C1 segment of cervical spinal cord (tissue), 14 donors: ENCODE results near the gene ZNF358.
"Not testable (repeated sequence)": the region's sequence is repeated elsewhere in the genome, so short reads cannot be mapped to it uniquely, and the experiment has no call there.

Source experiments
- DNase-seq, 14 donors: peaks; one replicate each; lab custom pipeline; 2025; lab: John Stamatoyannopoulos, UW

ZNF358 gene

DNA sequence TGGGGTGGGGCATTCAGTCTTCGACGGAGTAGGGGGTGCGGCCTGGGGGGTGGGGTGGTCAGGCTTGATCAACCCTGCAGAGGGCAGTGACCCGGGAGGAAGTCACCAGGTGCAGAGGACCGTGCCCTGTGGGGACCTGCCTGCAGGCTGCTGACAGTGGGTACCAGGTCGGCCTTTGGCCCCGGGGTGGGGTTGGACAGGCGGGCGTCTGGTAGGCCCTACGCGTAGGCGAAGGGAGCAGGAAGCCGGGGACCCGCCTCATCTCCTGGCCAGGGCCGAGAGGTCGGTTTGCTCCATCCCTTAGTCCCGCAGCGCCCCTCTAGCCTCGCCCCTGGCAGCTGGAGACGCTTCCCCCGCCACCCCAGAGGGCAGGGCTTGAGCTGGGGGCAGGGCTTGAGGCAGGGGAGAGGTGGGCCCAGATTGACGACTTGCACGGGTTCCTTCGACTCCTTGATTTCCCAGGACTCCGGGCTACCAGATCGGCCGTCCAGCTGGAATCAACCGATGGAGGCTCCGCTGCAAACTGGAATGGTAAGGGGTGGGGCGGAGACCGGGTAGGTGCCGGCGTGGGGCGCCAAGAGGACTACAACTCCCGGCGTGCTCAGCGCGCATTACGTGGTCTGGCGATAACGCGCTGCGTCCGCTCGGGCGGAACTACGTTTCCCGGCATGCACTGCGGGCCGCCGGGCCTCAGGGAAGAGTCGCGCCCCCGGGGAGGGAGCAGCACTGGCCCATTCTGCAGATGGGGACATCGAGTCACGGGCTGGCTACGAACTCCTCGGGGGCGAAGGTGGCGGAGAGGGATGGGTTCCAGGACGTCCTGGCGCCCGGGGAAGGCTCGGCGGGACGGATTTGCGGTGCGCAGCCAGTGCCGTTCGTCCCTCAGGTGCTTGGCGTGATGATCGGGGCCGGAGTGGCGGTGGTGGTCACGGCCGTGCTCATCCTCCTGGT lies 19.4 kb downstream of the ZNF358 start, which contains the start of gene PNPLA6:
PNPLA6 (plus strand) TSS at position 671 of the 951 bp plus-strand sequence; CDS start at position 743, 72 bp downstream.
- DNase-seq: peak; percentile 57 to 97 (median 91)

DNA sequence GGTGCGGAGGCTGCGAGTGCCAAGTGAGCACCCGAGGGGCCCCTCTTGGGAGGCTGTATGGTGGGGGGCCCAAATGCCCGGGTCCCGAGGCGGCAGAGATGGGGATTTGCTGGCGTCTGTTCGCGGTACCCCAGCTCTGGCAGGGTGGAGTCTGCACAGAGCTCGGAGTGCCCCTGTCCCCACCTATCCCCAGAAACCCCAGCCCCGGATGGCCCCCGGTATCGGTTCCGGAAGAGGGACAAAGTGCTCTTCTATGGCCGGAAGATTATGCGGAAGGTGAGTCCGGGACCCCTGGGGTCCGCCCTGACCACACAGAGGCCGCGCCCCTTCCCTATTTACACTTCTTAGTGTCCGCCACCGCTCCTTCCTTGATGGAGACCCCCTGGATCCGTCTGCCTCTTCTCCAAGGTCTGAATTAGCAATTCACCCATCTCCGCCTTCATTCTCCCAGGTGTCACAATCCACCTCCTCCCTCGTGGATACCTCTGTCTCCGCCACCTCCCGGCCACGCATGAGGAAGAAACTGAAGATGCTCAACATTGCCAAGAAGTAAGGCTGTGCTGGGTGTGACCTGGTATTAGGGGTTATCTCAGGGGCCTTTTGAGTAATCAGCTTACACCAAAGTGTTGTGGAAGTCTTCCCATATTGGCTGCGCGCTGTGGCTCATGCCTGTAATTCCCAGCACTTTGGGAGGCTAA lies 20.2 kb downstream of the ZNF358 start:
- DNase-seq: no peak

DNA sequence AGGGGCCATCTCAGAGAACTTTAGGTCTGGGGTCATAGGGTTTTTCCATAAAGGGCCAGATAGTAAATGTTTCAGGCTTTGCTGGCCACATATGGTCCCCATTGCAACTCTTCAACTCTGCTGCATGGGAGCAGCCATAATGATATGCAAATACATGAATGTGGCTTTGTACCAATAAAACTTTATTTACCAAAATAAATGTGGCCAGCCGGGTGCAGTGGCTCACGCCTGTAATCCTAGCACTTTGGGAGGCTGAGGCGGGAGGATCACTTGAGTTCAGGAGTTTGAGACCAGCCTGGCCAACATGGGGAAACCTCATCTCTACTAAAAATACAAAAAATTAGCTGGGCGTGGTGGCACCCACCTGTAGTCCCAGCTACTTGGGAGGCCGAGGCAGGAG lies 23.1 kb downstream of the ZNF358 start:
- DNase-seq: not testable (repeated sequence)

DNA sequence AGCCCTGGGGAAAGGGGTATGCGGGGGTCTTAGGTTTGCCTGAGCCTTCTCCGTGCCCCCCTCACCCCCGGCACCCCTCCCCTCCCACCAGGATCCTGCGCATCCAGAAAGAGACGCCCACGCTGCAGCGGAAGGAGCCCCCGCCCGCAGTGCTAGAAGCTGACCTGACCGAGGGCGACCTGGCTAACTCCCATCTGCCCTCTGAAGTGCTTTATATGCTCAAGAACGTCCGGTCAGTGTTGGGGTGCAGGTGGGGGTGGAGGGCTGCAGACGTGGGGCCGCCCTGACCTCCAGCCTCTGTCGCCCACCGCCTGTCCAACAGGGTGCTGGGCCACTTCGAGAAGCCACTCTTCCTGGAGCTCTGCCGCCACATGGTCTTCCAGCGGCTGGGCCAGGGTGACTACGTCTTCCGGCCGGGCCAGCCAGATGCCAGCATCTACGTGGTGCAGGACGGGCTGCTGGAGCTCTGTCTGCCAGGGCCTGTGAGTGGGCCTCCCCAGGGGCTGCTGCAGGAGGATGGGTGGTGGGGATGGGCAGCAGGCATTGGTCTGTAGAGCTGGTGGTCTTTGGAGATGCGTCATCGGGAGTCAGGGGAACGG lies 24.0 kb downstream of the ZNF358 start:
- no peak for DNase-seq

DNA sequence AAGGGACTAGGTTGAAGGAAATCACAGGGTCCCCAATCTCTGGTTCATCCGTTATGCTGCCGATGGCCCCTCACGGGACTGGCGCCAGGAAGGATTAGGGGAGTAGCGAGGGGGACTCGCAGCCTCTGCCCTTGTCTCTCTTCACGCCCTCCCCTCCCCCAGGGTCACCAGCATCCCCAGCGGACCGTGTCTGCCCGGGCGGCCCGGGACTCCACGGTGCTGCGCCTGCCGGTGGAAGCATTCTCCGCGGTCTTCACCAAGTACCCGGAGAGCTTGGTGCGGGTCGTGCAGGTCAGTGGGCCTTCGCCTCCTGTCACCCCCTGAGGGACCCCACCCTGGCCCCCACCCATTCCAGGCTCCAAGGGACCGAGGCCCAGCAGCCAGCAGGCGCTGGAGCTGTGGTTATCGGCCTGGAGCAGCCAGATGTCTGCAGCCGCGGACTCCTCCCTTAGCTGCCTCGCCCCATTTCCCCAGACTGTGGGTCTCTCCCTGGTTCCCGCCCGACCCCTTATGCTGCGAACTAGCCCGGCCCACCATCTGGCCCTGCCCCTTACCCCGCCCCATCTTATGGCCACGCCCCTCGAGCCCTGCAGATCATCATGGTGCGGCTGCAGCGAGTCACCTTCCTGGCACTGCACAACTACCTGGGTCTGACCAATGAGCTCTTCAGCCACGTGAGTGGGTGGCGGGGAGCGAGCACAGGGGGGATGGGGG lies 25.0 kb downstream of the ZNF358 start:
- no peak for DNase-seq

DNA sequence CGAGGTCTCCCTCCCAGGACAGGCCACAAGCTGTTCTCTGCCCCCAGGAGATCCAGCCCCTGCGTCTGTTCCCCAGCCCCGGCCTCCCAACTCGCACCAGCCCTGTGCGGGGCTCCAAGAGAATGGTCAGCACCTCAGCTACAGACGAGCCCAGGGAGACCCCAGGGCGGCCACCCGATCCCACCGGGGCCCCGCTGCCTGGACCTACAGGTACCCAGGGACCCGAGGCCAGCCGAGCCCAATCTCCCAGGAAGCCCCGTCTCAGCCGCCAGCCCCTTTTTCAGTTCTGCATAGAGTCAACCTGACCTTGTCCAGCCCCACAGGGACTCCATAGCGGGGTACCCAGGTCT lies 25.5 kb downstream of the ZNF358 start:
- no peak for DNase-seq

DNA sequence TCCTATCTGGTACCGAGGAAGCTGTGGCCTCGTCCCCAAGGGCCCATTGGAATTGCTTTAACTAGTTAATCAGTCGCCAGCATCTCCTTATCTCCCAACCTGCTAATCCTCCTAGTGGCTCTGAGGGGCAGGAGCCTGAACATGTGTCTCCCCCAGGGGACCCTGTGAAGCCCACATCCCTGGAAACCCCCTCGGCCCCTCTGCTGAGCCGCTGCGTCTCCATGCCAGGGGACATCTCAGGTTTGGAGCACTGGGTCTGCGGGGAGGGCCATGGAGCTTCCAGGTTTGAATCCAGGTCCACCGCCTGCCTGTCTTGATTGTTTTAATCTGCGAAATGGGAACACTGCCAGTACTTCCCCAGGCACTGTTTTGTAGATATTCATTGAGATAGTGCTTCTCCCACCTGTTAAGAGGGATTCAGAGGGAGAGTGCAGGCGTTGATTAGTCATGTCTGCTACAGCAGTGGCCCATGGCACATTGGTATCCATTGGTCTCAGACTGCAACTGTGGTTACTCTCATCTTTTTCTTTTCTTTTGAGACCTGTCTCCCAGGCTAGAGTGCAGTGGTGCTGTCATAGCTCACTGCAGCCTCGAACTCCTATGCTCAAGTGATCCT lies 26.0 kb downstream of the ZNF358 start:
- no peak for DNase-seq

DNA sequence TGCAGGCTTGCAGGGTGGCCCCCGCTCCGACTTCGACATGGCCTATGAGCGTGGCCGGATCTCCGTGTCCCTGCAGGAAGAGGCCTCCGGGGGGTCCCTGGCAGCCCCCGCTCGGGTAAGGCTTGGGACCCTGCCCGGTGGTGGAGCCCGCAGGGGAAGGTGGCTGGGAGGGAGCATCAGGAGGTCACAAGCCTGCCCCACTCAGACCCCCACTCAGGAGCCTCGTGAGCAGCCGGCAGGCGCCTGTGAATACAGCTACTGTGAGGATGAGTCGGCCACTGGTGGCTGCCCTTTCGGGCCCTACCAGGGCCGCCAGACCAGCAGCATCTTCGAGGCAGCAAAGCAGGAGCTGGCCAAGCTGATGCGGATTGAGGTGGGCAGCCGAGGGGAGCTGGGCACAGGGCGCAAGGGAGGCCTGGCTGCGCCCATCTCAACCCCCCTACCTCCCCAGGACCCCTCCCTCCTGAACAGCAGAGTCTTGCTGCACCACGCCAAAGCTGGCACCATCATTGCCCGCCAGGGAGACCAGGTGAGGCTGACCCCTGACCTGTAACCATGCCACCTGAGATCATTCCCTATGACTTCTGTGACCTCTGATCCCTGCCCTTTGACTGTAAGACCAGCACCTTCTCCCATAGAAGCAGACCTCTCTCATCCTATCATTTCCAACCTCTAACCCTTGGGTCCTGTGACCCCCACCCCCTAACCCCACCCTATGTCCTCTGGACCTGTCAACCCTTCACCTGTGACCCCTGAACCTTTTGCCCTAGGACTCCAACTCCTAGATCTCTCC lies 26.8 kb downstream of the ZNF358 start:
- no peak for DNase-seq

DNA sequence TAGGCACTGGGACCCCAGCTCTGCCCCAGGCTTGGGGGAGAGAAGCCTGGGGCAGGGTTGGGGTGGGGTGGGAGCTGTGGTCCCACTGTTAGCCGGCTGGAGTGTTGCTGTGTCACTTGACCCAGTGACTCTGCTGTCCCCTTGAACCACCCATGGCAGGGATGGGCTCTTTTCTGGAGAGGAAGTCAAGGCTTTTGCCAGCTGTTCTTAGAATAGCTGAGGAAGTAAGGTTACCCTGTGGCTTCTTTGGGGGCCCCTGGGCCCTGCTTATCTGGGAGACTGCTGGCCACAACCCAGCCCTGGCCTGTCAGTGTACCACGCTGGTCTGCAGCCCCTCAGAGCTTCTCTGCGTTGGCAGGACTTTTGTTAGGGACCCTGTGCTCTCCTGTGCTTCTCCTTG lies 28.7 kb downstream of the ZNF358 start:
- DNase-seq: peak in 5 of 14 donors; percentile 4 to 33 (median 28)

DNA sequence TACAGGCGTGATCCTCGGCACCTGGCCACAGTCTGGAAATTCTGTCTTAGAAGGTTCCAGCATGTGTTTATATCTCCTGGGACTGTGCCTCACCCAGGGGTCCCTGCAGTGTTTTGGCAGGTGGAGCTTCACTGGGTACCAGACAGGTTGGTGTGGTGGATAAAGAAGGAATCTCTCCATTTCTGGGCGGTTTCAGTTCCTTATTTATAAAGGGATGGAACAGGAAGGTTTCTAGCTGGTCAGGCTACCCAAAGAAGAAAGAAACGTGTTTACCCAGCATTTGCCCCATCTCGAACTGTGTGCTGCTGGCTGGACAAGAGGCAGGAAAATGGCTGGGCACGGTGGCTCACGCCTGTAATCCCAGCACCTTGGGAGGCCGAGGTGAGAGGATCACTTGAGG lies 29.4 kb downstream of the ZNF358 start:
- DNase-seq: no peak

DNA sequence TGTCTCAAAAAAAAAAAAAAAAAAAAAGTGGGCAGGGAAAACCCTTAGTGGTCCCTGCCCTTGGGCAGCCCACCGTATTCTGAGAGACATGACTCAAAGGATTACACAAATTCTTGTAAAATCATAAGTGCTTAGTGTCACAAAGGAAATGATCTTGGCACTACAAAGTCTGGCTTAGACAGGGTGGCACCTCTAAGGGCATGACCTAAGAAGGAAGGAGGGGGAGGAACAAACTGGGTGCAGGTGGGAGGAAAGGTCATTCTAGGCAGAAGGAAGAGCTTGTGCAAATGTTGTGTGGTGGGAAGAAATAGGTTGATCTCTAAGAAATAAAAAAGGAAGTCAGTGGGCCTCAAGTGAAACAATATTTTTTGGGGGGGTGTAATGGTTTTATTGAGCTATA lies 30.0 kb downstream of the ZNF358 start:
- DNase-seq: no peak

DNA sequence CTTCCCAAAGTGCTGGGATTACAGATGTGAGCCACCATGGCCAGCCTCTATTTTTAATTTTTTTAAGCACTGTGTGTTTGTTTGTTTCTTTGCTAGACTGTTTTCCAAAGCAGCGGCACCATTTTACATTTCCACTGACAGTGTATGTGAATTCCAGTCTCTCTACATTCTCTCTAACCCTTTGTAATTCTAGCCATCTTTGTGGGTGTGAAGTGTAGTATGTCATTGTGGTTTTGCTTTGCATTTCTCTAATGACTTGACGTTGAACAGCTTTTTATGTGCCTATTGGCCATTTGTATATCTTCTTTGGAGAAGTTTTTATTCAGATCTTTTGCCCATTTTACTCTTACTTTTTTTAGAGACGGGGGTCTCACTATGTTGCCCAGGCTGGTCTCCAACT lies 31.3 kb downstream of the ZNF358 start:
- DNase-seq: no peak

DNA sequence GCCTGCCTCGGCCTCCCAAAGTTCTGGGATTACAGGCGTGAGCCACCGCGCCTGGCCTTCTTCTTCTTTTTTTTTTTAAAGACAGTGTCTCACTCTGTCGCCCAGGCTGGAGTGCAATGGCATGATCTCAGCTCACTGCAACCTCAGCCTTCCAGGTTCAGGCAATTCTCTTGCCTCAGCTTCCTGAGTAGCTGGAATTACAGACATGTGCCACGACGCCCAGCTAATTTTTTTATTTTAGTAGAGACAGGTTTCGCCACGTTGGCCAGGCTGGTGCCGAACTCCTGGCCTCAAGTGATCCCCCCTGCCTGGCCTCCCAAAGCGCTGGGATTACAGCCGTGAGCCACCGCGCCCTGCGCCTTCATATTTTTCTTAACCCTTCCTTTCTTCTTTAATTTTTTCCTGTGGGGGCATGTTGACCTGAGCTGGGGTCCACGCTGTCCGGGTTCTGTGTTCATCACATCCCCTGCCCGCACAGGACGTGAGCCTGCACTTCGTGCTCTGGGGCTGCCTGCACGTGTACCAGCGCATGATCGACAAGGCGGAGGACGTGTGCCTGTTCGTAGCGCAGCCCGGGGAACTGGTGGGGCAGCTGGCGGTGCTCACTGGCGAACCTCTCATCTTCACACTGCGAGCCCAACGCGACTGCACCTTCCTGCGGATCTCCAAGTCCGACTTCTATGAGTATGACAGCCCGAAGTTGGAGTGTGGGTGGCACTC lies 33.7 kb downstream of the ZNF358 start:
- no peak for DNase-seq

DNA sequence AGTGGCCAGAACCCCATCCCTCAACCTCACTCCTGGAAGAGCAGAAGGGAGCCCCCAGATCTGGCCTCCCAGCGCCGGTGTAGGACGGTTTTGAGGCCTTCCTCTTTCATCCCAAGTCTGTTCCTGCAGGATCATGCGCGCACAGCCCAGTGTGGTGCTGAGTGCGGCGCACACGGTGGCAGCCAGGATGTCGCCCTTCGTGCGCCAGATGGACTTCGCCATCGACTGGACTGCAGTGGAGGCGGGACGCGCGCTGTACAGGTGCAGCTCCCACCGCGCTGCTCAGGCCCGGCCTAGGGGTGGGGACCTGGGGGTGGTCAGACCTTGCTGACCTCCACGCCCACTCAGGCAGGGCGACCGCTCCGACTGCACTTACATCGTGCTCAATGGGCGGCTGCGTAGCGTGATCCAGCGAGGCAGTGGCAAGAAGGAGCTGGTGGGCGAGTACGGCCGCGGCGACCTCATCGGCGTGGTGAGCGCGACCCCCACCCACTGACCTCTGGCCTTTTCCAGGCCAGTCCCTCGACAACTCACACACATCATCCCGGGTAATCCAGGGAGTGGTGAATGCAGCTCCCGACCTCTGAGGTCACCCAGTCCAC lies 34.4 kb downstream of the ZNF358 start:
- no peak for DNase-seq

DNA sequence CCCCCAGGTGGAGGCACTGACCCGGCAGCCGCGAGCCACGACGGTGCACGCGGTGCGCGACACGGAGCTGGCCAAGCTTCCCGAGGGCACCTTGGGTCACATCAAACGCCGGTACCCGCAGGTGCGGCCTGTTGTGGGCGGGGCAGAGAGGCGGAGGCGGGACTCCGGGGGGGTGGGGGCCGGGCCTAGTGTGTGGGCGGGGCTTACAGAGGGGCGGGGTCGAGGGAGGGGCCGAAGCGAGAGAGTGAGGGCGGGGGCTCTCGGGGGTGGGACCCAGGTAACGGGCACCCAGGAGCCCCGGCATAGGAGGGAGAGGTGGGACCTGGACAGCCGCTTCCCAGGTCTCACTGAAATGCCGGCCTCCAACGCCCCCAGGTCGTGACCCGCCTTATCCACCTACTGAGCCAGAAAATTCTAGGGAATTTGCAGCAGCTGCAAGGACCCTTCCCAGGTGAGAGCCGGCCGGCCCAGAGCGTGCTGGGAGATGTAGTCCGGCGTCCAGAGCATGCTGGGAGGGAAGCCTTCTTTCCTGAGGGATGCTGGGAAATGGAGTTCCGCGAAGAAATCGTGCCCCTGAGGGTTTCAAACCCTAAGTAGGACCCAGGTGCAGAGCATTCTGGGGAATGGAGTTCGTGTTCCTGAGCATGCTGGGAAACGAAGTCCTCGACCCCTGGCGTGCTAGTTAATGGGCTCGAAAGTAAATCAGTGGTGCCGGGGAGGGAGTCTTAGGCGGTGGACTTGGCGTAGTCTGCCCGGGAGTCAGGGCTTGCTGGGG lies 35.3 kb downstream of the ZNF358 start:
- DNase-seq: peak in 10 of 14 donors; percentile 8 to 92 (median 22)

DNA sequence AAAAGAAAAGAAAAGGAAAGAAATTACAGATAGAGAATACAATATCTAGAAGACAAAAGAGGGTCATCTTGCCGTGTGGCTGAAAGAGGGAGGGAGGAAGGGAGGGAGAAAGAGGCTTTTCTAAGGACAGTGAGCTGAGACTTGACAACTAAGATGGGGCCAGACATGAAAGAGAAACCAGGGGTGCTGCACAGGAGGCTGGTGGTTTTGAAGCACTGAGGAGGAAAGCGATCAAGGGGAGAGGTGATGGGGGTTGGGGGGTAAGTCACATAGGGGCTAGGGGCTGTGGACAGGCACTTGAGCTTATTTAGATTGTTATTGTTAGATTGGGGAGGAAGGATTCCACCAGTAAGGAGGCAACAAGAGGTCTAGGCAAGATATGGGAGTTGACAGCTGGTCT lies 36.9 kb downstream of the ZNF358 start:
- DNase-seq: no peak

DNA sequence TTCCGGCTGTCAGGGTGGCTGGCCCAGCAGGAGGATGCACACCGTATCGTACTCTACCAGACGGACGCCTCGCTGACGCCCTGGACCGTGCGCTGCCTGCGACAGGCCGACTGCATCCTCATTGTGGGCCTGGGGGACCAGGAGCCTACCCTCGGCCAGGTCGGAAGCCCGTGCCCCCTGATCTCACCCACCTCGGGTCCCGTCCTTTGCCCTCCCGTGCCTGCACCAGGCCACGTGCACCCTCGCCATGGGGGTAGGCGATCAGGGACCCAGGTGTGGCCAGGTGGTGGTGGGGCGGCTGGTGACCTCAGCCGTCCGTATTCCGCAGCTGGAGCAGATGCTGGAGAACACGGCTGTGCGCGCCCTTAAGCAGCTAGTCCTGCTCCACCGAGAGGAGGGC lies 38.7 kb downstream of the ZNF358 start:
- DNase-seq: no peak

DNA sequence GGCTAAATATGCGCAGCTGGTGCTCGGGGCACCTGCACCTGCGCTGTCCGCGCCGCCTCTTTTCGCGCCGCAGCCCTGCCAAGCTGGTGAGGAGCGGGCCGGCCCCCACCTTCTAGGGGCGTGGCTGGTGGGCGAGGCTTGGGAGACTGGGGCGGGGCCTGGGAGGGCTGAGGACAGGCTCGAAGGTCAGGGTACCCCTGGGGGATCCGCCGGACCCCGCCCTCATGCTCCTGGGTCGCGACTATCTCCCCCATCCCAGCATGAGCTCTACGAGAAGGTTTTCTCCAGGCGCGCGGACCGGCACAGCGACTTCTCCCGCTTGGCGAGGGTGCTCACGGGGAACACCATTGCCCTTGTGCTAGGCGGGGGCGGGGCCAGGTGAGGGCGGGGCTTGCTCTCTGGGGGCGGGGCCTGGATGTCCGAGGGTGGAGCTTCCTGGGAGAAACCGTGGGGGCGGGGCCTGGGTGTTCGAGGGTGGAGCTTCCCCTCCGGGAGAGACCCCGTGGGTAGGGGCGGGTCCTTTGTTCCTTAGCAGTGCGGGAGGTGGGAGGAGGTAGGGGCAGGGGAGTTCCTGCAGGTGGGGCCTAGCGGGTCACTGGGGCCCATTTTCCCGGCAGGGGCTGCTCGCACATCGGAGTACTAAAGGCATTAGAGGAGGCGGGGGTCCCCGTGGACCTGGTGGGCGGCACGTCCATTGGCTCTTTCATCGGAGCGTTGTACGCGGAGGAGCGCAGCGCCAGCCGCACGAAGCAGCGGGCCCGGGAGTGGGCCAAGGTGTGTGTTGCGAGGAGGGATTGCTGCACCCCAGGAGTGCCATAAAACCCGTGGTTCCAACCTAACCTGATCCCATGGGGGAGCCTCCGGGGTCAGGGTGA lies 39.3 kb downstream of the ZNF358 start:
- no peak for DNase-seq
